ENCODE measurements around the gene DCAF5.

Gene DCAF5

GRCh38 chr14:69096781-69097475 is 56.0 kb downstream of the DCAF5 start:
- DNase-seq (ENCODE audit: insufficient read length, low spot score) = no peak
- no peak for FAIRE-seq
- TF ChIP-seq, protein P1, sequence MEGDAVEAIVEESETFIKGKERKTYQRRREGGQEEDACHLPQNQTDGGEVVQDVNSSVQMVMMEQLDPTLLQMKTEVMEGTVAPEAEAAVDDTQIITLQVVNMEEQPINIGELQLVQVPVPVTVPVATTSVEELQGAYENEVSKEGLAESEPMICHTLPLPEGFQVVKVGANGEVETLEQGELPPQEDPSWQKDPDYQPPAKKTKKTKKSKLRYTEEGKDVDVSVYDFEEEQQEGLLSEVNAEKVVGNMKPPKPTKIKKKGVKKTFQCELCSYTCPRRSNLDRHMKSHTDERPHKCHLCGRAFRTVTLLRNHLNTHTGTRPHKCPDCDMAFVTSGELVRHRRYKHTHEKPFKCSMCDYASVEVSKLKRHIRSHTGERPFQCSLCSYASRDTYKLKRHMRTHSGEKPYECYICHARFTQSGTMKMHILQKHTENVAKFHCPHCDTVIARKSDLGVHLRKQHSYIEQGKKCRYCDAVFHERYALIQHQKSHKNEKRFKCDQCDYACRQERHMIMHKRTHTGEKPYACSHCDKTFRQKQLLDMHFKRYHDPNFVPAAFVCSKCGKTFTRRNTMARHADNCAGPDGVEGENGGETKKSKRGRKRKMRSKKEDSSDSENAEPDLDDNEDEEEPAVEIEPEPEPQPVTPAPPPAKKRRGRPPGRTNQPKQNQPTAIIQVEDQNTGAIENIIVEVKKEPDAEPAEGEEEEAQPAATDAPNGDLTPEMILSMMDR (IDR thresholded peaks at IDR 0.05; ENCODE audit: insufficient read depth, missing control alignments) = no peak

DNA sequence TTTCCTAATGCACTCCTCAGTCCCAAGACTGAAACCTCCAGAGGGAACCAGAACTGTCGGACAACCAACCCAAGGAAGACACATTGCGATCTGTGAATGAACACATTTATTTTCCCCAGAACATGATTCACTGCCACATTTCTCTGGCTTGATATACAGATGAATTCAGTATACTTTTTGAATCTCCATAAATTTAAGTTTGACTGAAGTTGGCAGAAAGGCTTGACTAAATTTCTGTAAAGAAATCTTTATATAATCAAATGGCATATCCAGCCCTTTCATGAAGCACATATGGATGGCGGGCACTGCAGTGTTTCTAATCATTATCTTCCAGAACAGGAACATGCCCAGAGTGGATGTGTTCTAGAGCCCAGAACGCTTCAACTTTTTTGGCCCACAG is 56.7 kb downstream of the DCAF5 start:
- no peak for FAIRE-seq
- TF ChIP-seq, protein P1 (IDR thresholded peaks at IDR 0.05; ENCODE audit: insufficient read depth, missing control alignments) = no peak
- no peak for DNase-seq (ENCODE audit: insufficient read length, low spot score)

DNA sequence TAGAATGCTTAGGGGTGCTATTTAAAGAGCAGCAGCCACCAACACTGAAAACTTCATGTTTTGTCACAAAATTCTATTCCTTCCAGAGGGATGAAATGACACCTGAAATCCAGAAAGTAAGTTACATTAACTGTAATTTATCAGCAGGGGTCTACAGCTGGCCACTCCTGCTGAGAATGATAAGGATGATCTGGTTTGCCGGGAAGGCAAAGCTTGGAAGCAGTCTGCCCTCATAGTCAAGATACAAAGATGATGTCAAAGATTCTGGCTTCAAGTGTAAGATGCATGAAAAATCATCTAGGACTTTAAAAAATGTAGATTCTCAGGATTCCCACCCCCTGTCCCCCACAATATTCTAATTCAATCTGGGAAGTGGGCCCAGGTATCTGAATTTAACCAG is 58.4 kb downstream of the DCAF5 start:
- no peak for FAIRE-seq
- DNase-seq (ENCODE audit: insufficient read length, low spot score) = no peak

DNA sequence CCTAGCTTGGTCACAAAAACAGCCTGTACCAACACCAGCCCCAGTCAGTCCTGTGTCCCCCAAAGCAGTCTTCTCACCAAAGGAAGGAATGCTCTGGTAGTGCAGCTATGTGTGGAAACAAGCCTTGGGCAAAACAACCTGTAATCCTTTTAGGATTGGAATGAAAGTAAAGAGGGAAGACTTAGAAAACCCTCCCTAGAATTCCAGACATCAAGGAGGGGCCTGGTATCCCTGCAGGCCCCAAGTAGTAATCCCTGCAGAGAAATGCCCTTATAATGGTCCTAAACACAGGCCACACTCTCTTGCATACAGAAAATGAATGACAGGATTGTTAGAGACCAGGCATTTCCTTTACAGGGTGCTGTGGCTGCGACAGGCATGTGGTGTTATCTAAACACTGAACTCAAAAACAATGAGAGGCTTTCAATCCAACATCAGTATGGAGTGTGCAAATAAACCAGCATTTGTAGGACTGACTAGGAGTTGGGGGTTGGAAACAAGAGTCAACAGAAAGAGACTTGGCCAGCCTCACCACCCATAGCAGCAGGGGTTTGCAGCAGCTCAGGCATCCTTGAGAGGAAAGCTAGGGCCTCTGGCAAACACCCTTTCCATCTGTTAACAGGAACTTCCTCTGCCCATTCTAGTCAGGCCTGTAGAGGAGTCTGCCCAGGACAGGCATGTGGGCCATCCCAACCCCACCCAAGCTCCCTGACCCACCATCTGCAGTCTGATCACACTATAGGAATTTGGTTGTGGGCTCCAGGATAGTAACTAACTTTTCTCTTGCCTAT is 59.1 kb downstream of the DCAF5 start:
- no peak for DNase-seq (ENCODE audit: insufficient read length, low spot score)
- no peak for FAIRE-seq
- TF ChIP-seq, protein P1 (IDR thresholded peaks at IDR 0.05; ENCODE audit: insufficient read depth, missing control alignments) = no peak

More for the DNA sequence above, 58.4 kb downstream of the DCAF5 start:
- TF ChIP-seq, protein P1 (IDR thresholded peaks at IDR 0.05; ENCODE audit: insufficient read depth, missing control alignments) = no peak

GRCh38 chr14:69092840-69093422 is 60.0 kb downstream of the DCAF5 start:
- TF ChIP-seq, protein P1 (IDR thresholded peaks at IDR 0.05; ENCODE audit: insufficient read depth, missing control alignments) = no peak
- no peak for FAIRE-seq
- DNase-seq (ENCODE audit: insufficient read length, low spot score) = no peak

- TF ChIP-seq, protein P1 (IDR thresholded peaks at IDR 0.05; ENCODE audit: insufficient read depth, missing control alignments) = no peak
- FAIRE-seq (no peak), DNase-seq (ENCODE audit: insufficient read length, low spot score) (no peak)
Measured at GRCh38 chr14:69091695-69092094, 61.2 kb downstream of the DCAF5 start.
